IgD-negative memory B cell (primary cell): ENCODE data around the gene PTPRM. TPM values are rescaled to one million over a fixed set of nuclear protein-coding genes. Genes with fewer than 3 reads are reported as not detected.
A peak's percentile ranks its signal among the peaks of the same experiment; 100 is the strongest.

Experiments
- H3K27ac Mint-ChIP-seq, 3 donors: one replicate each; pipeline ENCODE4 v1.8.0; 2020 to 2022; ENCODE audit warnings: mild to moderate bottlenecking in 3 of 3, mixed read lengths in 3 of 3, moderate library complexity in 1 of 3
- H3K27me3 Mint-ChIP-seq: one replicate; pipeline ENCODE4 v1.8.0; 2021; ENCODE audit warnings: mixed read lengths
- H3K36me3 Mint-ChIP-seq: one replicate; pipeline ENCODE4 v1.8.0; 2020; ENCODE audit warnings: mild to moderate bottlenecking, mixed read lengths
- H3K4me1 Mint-ChIP-seq, 3 donors: one replicate each; pipeline ENCODE4 v1.8.0; 2020 to 2022; ENCODE audit warnings: mixed read lengths in 3 of 3, mild to moderate bottlenecking in 1 of 3
- H3K4me3 Mint-ChIP-seq, 4 donors: one replicate each; pipeline ENCODE4 v1.8.0; 2020 to 2022; ENCODE audit warnings: mild to moderate bottlenecking in 4 of 4, mixed read lengths in 4 of 4, moderate library complexity in 3 of 4
- H3K9me3 Mint-ChIP-seq, 3 donors: one replicate each; pipeline ENCODE4 v1.8.0; 2020 to 2021; ENCODE audit warnings: mixed read lengths in 3 of 3, mild to moderate bottlenecking in 1 of 3
- polyA plus RNA-seq: library from polyadenylated mRNA; unstranded; fragments of 300-500 nt; fragmentation: Illumina TruSeq; gene quantifications from one replicate; pipeline ENCODE4 v1.2.3, GENCODE V29; 2021

The PTPRM gene
- polyA plus RNA-seq, 1 donor from 2014 or later: 0.61 TPM

DNA sequence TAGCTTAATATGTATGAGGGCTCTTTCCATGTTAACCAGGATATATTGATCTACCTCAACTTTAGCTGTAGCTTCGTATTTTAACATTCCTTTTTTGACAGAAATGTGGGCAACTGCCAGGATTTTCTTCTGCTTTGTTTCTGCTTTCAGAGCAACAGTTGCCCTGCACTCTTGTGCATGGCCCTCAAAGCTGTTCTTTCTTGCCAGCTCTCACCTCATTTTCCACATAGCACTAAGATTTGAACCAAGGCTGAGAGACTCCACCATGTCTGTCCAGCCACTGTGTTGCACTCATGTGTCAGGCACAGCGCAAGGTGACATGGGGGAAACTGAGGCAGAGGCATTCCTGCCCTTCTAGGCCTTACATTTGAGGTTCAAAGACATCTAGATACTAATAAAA lies 619.3 kb downstream of the PTPRM start:
- Mint-ChIP-seq H3K9me3 (peaks cover 2 to 6% (median 3%) of the 10 kb centered on the region in 3 donors), H3K27me3 (peaks cover 1% of the 10 kb centered on the region), H3K4me3 (no peak overlapping the region), H3K27ac (no peak overlapping the region), H3K4me1 (no peaks in the 10 kb centered on the region), H3K36me3 (no peaks in the 10 kb centered on the region)

DNA sequence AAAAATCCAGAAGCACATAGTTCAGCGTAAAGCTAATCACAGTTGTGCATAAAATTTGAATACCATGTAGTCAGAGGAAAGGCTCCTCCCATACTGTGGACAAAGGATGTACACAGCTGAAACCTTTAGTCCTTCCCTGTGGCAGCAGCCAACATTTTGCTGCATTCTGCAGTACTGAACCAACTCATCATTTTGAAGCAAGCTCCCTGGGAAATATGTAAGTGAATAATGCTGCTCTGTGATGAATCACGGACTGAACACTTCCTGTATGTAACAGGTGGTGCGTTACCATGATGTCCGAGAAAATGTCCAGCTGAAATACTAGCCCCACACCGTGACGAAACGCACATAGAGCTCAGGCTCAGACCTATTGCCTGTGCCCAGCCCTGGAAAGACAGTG lies 621.1 kb downstream of the PTPRM start:
- Mint-ChIP-seq H3K4me1 (no peaks in the 10 kb centered on the region), H3K9me3 (peaks cover 0 to 6% (median 2%) of the 10 kb centered on the region in 3 donors), H3K36me3 (no peaks in the 10 kb centered on the region), H3K27me3 (peaks cover 1% of the 10 kb centered on the region), H3K27ac (no peak overlapping the region), H3K4me3 (no peak overlapping the region)

- Mint-ChIP-seq H3K9me3 (no peaks in the 10 kb centered on the region), H3K27me3 (peaks cover 1% of the 10 kb centered on the region), H3K36me3 (no peaks in the 10 kb centered on the region), H3K4me3 (no peak overlapping the region), H3K4me1 (no peaks in the 10 kb centered on the region), H3K27ac (peak overlapping the region in 1 of 3 donors; percentile 55)
Observed at GRCh38 chr18:8190980-8191379, 623.9 kb downstream of the PTPRM start.

DNA sequence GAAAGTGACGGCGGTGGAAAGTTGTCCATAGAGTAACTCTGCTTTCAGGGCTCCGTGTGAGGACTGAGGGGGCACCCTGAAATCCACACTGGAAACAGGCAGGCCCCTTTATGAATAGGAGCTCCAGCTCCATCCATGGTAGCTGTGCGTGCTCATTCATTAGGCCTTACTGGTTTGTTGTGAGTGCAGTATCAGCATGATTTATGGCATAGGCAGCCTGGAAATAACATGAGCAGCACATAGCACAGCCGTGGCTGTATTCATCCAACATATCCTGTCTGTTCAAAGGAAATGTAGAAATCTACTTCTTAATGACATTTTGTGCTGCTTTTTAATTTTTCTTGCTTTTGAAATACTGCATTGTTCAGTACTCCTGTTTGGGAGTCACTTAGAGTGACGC lies 627.3 kb downstream of the PTPRM start:
- H3K4me1 Mint-ChIP-seq: no peaks in the 10 kb centered on the region
- H3K4me3 Mint-ChIP-seq: no peak overlapping the region
- H3K9me3 Mint-ChIP-seq: no peaks in the 10 kb centered on the region
- H3K36me3 Mint-ChIP-seq: no peaks in the 10 kb centered on the region
- no peaks in the 10 kb centered on the region for H3K27me3 Mint-ChIP-seq
- no peak overlapping the region for H3K27ac Mint-ChIP-seq

DNA sequence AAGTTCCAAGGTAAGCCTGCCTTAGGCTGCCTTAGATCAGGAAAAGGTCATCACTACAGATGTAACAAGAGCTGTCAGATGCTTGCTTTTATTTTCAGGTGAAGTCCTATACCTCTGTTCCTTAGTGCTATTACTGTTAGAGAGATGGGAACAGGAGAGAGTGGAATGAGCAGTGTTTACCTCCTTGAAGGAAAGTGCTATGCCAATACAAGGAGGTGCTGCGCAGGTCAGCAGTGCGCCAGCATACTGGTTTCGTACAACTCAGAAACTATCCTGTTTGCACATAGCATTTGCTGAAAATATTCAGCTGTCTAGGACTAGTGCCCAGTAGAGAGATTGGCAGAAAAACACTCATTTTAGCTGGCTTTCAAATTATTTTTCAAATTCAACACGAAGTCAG lies 629.1 kb downstream of the PTPRM start:
- no peak overlapping the region for H3K4me3 Mint-ChIP-seq
- H3K27ac Mint-ChIP-seq: no peak overlapping the region
- no peaks in the 10 kb centered on the region for H3K4me1 Mint-ChIP-seq
- H3K36me3 Mint-ChIP-seq: no peaks in the 10 kb centered on the region
- no peaks in the 10 kb centered on the region for H3K27me3 Mint-ChIP-seq
- H3K9me3 Mint-ChIP-seq: no peaks in the 10 kb centered on the region

GRCh38 chr18:8197499-8197898 lies 630.4 kb downstream of the PTPRM start:
- no peaks in the 10 kb centered on the region for H3K27me3 Mint-ChIP-seq
- no peaks in the 10 kb centered on the region for H3K36me3 Mint-ChIP-seq
- H3K9me3 Mint-ChIP-seq: no peaks in the 10 kb centered on the region
- H3K4me1 Mint-ChIP-seq: no peaks in the 10 kb centered on the region
- no peak overlapping the region for H3K27ac Mint-ChIP-seq
- H3K4me3 Mint-ChIP-seq: no peak overlapping the region

- Mint-ChIP-seq H3K27ac (no peak overlapping the region), H3K4me3 (no peak overlapping the region), H3K9me3 (peaks cover 3 to 4% (median 4%) of the 10 kb centered on the region in 3 donors), H3K4me1 (peaks cover 0 to 2% (median 0%) of the 10 kb centered on the region in 3 donors), H3K36me3 (no peaks in the 10 kb centered on the region), H3K27me3 (no peaks in the 10 kb centered on the region)
Observed at GRCh38 chr18:8207996-8208395, 640.9 kb downstream of the PTPRM start.

- H3K9me3 Mint-ChIP-seq: peaks cover 3 to 4% (median 4%) of the 10 kb centered on the region in 3 donors
- H3K36me3 Mint-ChIP-seq: no peaks in the 10 kb centered on the region
- no peaks in the 10 kb centered on the region for H3K27me3 Mint-ChIP-seq
- H3K4me3 Mint-ChIP-seq: no peak overlapping the region
- peaks cover 0 to 2% (median 0%) of the 10 kb centered on the region in 3 donors for H3K4me1 Mint-ChIP-seq
- no peak overlapping the region for H3K27ac Mint-ChIP-seq
Observed at GRCh38 chr18:8208716-8209115, 641.6 kb downstream of the PTPRM start.

GRCh38 chr18:8212896-8213780 lies 646.0 kb downstream of the PTPRM start:
- Mint-ChIP-seq H3K4me3 (no peak overlapping the region), H3K9me3 (peaks cover 2 to 4% (median 4%) of the 10 kb centered on the region in 3 donors), H3K36me3 (no peaks in the 10 kb centered on the region), H3K27me3 (no peaks in the 10 kb centered on the region), H3K27ac (no peak overlapping the region), H3K4me1 (no peaks in the 10 kb centered on the region)

DNA sequence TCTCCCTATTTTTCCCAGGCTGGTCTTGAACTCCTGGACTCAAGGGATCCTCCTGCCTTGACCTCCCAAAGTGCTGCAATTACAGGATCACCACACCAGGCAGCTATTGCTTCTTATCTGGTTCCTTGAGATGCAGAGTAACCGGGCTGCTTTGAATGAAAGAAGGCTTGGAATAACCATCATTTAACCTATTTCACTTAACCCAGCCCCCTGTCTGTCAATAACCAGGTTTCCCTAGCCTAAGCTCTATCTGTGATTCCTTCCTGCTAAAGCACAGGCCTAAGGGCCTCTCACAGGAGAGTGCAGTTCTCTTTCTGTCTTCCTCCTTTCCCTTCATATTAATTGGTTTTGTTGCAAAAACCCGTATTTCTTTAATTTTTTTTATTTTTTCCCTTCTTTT lies 648.6 kb downstream of the PTPRM start:
- no peak overlapping the region for H3K27ac Mint-ChIP-seq

DNA sequence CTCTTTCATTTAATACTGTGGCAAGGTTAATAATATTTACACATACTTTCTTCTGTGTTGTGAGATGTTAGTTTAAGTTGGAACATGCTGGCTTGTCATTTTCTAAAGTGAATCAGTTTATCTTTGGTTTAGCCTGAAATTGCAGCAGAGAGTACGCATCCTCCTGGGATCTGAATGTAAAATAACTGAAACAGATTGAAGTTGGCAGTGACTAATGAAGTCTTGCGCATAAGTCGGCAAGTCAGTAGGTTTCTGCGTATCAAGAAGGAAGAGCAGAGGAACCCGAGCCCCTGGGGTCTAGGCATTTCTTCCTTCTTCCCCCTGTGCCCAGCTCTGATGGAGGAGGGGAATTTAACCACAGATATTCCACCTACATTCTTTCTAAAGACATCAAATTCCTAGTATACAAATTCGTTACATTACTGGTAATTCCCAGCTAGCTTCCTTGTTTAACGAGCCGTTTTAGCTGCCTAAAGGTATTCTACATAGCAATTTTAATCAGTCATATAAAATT lies 650.0 kb downstream of the PTPRM start:
- no peaks in the 10 kb centered on the region for H3K27me3 Mint-ChIP-seq
- H3K36me3 Mint-ChIP-seq: no peaks in the 10 kb centered on the region
- no peak overlapping the region for H3K27ac Mint-ChIP-seq
- no peaks in the 10 kb centered on the region for H3K4me1 Mint-ChIP-seq
- H3K4me3 Mint-ChIP-seq: no peak overlapping the region
- H3K9me3 Mint-ChIP-seq: no peaks in the 10 kb centered on the region

More for the DNA sequence above, 648.6 kb downstream of the PTPRM start:
- H3K9me3 Mint-ChIP-seq: peaks cover 0 to 4% (median 0%) of the 10 kb centered on the region in 3 donors
- no peaks in the 10 kb centered on the region for H3K27me3 Mint-ChIP-seq
- H3K36me3 Mint-ChIP-seq: no peaks in the 10 kb centered on the region
- no peak overlapping the region for H3K4me3 Mint-ChIP-seq
- H3K4me1 Mint-ChIP-seq: no peaks in the 10 kb centered on the region

DNA sequence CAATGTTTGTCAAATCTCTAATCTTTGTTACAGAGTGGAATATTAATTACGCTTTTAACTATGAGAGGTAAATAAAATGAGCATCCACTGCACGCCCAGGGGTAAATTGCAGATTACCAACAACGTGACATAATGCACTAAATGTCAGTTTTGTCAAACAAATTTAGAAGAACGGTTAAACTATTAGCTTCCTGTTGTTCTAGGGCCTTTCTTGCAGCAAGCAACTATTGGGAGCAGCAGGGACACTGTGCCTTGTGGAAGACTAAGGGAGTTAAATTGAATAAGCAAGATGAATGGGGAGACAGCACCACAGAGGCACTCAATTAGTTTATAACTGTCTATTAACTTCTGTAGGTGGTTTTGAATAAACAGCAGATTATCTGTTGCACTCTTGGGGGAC lies 651.1 kb downstream of the PTPRM start:
- H3K27ac Mint-ChIP-seq: no peak overlapping the region
- H3K36me3 Mint-ChIP-seq: no peaks in the 10 kb centered on the region
- H3K4me3 Mint-ChIP-seq: no peak overlapping the region
- H3K27me3 Mint-ChIP-seq: no peaks in the 10 kb centered on the region
- no peaks in the 10 kb centered on the region for H3K9me3 Mint-ChIP-seq
- no peaks in the 10 kb centered on the region for H3K4me1 Mint-ChIP-seq

- no peak overlapping the region for H3K27ac Mint-ChIP-seq
- no peaks in the 10 kb centered on the region for H3K4me1 Mint-ChIP-seq
- H3K4me3 Mint-ChIP-seq: no peak overlapping the region
- no peaks in the 10 kb centered on the region for H3K36me3 Mint-ChIP-seq
- no peaks in the 10 kb centered on the region for H3K27me3 Mint-ChIP-seq
- H3K9me3 Mint-ChIP-seq: no peaks in the 10 kb centered on the region
Observed at GRCh38 chr18:8221452-8221851, 654.3 kb downstream of the PTPRM start.

GRCh38 chr18:8224576-8224975 lies 657.5 kb downstream of the PTPRM start:
- Mint-ChIP-seq H3K4me3 (no peak overlapping the region), H3K27ac (no peak overlapping the region), H3K36me3 (no peaks in the 10 kb centered on the region), H3K4me1 (no peaks in the 10 kb centered on the region), H3K9me3 (peaks cover 0 to 2% (median 0%) of the 10 kb centered on the region in 3 donors), H3K27me3 (no peaks in the 10 kb centered on the region)

- Mint-ChIP-seq H3K27ac (no peak overlapping the region), H3K36me3 (no peaks in the 10 kb centered on the region), H3K4me1 (no peaks in the 10 kb centered on the region), H3K9me3 (peaks cover 0 to 4% (median 0%) of the 10 kb centered on the region in 3 donors), H3K4me3 (no peak overlapping the region), H3K27me3 (no peaks in the 10 kb centered on the region)
Observed at GRCh38 chr18:8229040-8229439, 661.9 kb downstream of the PTPRM start.

- Mint-ChIP-seq H3K36me3 (no peaks in the 10 kb centered on the region), H3K9me3 (peaks cover 0 to 4% (median 0%) of the 10 kb centered on the region in 3 donors), H3K27ac (no peak overlapping the region), H3K4me1 (no peaks in the 10 kb centered on the region), H3K4me3 (no peak overlapping the region), H3K27me3 (no peaks in the 10 kb centered on the region)
Observed at GRCh38 chr18:8229787-8230186, 662.7 kb downstream of the PTPRM start.
